Heart left ventricle (tissue), 16 donors: ENCODE results near the gene NSMF. TPM values are rescaled to one million over a fixed set of nuclear protein-coding genes. Genes with fewer than 3 reads are reported as not detected.
"Not testable (repeated sequence)": the region's sequence is repeated elsewhere in the genome, so short reads cannot be mapped to it uniquely, and the experiment has no call there.

Experiments
- ATAC-seq, 4 donors: fragments of 200-7000 bp; cut with Tn5 transposase; one replicate each; pipeline ENCODE4 v1.9.1; 2020 to 2022; ENCODE audit warnings: moderate library complexity in 4 of 4, mild to moderate bottlenecking in 3 of 4, moderate number of reproducible peaks in 1 of 4
- DNase-seq, 5 donors: peaks; one replicate each; pipeline ENCODE4 v3.0.0-alpha.2; 2020
- H3K27ac ChIP-seq, 12 donors: fragments of 200-600 bp; sonication (generic) in 4 of 12; one replicate each; pipeline versions ENCODE4 v1.5.0 to v1.8.0; 2016 to 2022; ENCODE audit warnings: mild to moderate bottlenecking in 2 of 12
- H3K27me3 ChIP-seq, 9 donors: fragments of 200-600 bp; sonication (generic) in 2 of 9; one replicate each; pipeline versions ENCODE4 v1.5.1 to v1.8.0; 2016 to 2022; ENCODE audit warnings: mild to moderate bottlenecking in 3 of 9
- H3K36me3 ChIP-seq, 9 donors: fragments of 200-600 bp; sonication (generic) in 2 of 9; one replicate each; pipeline versions ENCODE4 v1.5.0 to v1.8.0; 2018 to 2022; ENCODE audit warnings: mild to moderate bottlenecking in 2 of 9
- H3K4me1 ChIP-seq, 12 donors: fragments of 200-600 bp; sonication (generic) in 4 of 12; one replicate each; pipeline versions ENCODE4 v1.5.0 to v1.8.0; 2016 to 2022; ENCODE audit warnings: mild to moderate bottlenecking in 3 of 12
- H3K4me3 ChIP-seq, 12 donors: fragments of 200-600 bp; sonication (generic) in 4 of 12; one replicate each; pipeline versions ENCODE4 v1.5.0 to v1.8.0; 2017 to 2022; ENCODE audit warnings: mild to moderate bottlenecking in 9 of 12, moderate library complexity in 4 of 12
- H3K9me3 ChIP-seq, 12 donors: fragments of 200-600 bp; sonication (generic) in 4 of 12; one replicate each; pipeline versions ENCODE4 v1.5.0 to v1.8.0; 2016 to 2022; ENCODE audit warnings: mild to moderate bottlenecking in 1 of 12
- POLR2A ChIP-seq, 2 donors: fragments of 450-650 bp; IDR thresholded peaks; one replicate each; pipeline ENCODE4 v1.6.1; 2017; ENCODE audit warnings: antibody characterized with exemption in 2 of 2, mild to moderate bottlenecking in 2 of 2, moderate library complexity in 2 of 2
- WGBS, 4 donors: extraction: QIAGEN DNeasy Blood & Tissue Kit in 2 of 4; methylation state at CpG; one replicate each; pipeline versions ENCODE4 v1.1.5 to v1.1.7; 2013 to 2018; 5-methylcytosine and 5-hydroxymethylcytosine counted together
- intact Hi-C, 10 donors: fragments of 100-400 bp; cut with DNase I; formaldehyde crosslinking; loops; one replicate each; pipeline versions ENCODE4 v1.11.1 to v1.14.2; 2022
- polyA plus RNA-seq, 2 donors: library from polyadenylated mRNA; stranded (reverse); fragments of 200-250 nt; gene quantifications; one replicate each; pipeline ENCODE4 v1.2.3, GENCODE V29; 2013
- total RNA-seq, 9 donors: library from RNA; depleted of rRNA in 2 of 9; stranded (reverse); fragments of >200 nt in 2 of 9; fragmentation: NEBNext Ultra II Directional in 3 of 9; extraction: Animal tissue kit (Norgen Biotek cat#: 25700) in 3 of 9; gene quantifications; one replicate each; pipeline versions ENCODE4 v1.1.0 to v1.2.4, GENCODE V29; 2016 to 2023
- TF ChIP-seq, protein P1 (sequence below), 12 donors: fragments of 200-600 bp; sonication (generic) in 4 of 12; IDR thresholded peaks; one replicate each; pipeline versions ENCODE4 v1.5.0 to v1.8.0; 2018 to 2022; ENCODE audit warnings: antibody characterized with exemption in 12 of 12, mild to moderate bottlenecking in 5 of 12
- donor health status: ischemic (EF 13 %, LVEDD 7.1; RV severe dilation, severe dysfunction).
- donor health status: healthy with polysubstance abuse.
- donor health status: DM: no; HTN: yes; CAD: no.
- donor health status: DM: no; HTN: no; CAD: no.
- donor health status: ischemic (EF 25% LVEDD 6.9; RV normal size, moderate dysfunction).
- donor health status: ischemic (EF 25% LVEDD 5.7; RV mildly dilated, moderate dysfunction).
- donor health status: healthy.
- donor health status: DM: yes; HTN: yes; CAD: no.
- donor health status: ischemic (EF 35%, LVEDD 5.7; RV mildly dilated, moderate dysfunction).
- donor health status: nonischemic (EF 11% LVEDD 7.7; RV severe dilation, severe dysfunction).
- donor health status: DM: yes; HTN: yes; CAD: no.
- donor health status: PGD.
- donor health status: ischemic (EF 29% LVEDD 5.4; RV normal size, mild dysfunction).
- donor health status: nonischemic (EF 23%, LVEDD 6.1; RV moderate dilation, normal function).

Gene NSMF
- total and polyA plus RNA-seq, 11 donors, result 7.5 to 22.1 (median 13.4) TPM

DNA sequence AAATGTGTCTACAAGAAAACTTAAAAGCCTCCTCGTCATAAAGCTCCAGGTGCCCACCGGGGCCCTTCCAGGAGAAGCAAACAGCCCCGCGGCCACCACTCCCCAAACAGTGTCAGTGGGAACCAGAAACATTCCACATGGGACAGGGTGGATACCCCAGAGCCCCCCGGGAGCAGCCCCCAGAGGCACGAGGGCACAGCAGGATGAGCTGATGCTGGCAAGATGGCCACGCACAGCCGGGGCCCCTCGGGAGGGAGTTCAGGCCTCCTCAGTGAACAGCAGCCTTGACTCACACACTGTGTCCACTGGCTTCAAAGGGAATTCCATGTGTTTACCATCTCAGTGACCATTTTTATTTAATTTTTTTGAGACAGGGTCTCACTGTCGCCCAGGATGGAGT lies 46.7 kb downstream of the NSMF start:
- peak overlapping the region; percentile 64 to 95 (median 86) for H3K27ac ChIP-seq
- H3K9me3 ChIP-seq, result no peaks in the 10 kb centered on the region
- 71 to 84% (median 75%) methylated on average over 7 to 10 of the region's 10 CpGs for WGBS, 4 donors
- TF ChIP-seq POLR2A (IDR thresholded peaks at IDR 0.05), result no peak
- TF ChIP-seq, protein P1, sequence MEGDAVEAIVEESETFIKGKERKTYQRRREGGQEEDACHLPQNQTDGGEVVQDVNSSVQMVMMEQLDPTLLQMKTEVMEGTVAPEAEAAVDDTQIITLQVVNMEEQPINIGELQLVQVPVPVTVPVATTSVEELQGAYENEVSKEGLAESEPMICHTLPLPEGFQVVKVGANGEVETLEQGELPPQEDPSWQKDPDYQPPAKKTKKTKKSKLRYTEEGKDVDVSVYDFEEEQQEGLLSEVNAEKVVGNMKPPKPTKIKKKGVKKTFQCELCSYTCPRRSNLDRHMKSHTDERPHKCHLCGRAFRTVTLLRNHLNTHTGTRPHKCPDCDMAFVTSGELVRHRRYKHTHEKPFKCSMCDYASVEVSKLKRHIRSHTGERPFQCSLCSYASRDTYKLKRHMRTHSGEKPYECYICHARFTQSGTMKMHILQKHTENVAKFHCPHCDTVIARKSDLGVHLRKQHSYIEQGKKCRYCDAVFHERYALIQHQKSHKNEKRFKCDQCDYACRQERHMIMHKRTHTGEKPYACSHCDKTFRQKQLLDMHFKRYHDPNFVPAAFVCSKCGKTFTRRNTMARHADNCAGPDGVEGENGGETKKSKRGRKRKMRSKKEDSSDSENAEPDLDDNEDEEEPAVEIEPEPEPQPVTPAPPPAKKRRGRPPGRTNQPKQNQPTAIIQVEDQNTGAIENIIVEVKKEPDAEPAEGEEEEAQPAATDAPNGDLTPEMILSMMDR (IDR thresholded peaks at IDR 0.05), result no peak
- DNase-seq, result peak in 2 of 5 donors; percentile 24 to 51
- no peaks in the 10 kb centered on the region for H3K36me3 ChIP-seq
- no peak for ATAC-seq
- no peak overlapping the region for H3K4me3 ChIP-seq
- H3K4me1 ChIP-seq, result peaks cover 4 to 56% (median 26%) of the 10 kb centered on the region in 12 donors
- intact Hi-C loops, result no loop called here
- peaks cover 0 to 4% (median 0%) of the 10 kb centered on the region in 9 donors for H3K27me3 ChIP-seq

DNA sequence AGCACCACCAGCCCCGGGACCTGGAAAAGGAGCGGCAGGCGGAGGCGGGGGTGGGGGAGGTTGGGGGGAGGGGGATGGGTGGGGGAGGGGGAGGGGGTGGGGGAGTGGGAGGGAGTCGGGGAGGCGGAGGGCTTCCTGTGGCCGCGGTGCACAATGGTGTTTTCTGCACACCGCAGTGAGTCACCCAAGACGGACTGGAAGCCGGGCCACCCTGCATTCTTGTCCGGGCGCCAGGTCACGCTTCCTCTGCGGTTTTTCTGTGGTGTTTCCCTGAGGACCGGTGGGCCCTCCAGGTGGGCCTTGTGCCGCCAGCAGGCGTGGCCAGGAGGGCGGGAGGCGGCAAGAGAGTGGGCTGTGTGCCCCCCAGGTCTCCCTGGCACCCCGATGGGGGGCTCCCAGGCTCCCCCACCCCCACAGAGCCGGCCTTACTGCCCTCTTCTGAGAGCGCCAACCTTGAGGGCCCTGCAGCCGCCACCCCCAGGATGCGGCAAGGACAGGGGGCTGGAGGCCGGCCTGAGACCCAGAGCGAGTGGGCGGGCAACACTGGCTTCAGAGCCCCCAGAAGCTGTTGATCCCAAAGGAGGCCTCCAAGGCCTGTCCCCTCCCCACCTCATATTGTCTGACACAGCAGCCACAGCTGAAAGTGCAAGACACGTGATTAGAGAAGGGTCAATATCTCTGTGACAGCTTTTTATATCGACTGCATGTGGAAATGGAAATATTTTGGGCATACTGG lies 47.3 kb downstream of the NSMF start:
- Histone ChIP-seq H3K4me1 (peaks cover 4 to 63% (median 32%) of the 10 kb centered on the region in 12 donors), H3K27ac (peak overlapping the region; percentile 64 to 95 (median 86)), H3K36me3 (no peaks in the 10 kb centered on the region), H3K27me3 (peaks cover 0 to 8% (median 0%) of the 10 kb centered on the region in 9 donors), H3K9me3 (no peaks in the 10 kb centered on the region), H3K4me3 (peak overlapping the region in 9 of 12 donors; percentile 17 to 40 (median 31))
- WGBS, 4 donors, result 32 to 47% (median 39%) methylated on average over 26 to 30 of the region's 30 CpGs
- TF ChIP-seq, protein P1 (IDR thresholded peaks at IDR 0.05), result no peak
- peak in 1 of 2 donors; percentile 9 for TF ChIP-seq POLR2A (IDR thresholded peaks at IDR 0.05)
- DNase-seq, result peak; percentile 85 to 89 (median 86)
- intact Hi-C loops, result no loop called here
- ATAC-seq, result peak; percentile 46 to 80 (median 52)

DNA sequence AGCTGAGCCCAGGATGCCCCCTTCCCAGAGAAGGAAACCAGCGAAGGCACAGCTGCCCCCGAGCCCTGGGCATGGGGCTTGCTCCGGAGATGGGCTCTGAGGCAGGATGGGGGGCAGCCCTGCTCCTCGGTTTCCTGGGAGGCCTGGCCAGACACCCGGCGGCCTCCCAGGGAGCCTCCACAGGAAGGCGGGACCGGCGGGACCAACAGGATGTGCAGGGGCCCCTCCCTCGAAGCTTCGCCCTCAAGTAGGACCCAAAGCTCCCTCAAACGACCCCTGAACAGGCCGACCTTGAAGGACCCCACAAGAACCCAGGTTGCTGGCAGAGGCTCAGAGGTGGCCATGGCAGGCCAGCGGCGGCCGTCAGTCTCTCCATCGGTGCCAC lies 47.9 kb downstream of the NSMF start:
- TF ChIP-seq, protein P1 (IDR thresholded peaks at IDR 0.05), result no peak
- no peak for TF ChIP-seq POLR2A (IDR thresholded peaks at IDR 0.05)
- WGBS, 4 donors, result 50 to 61% (median 50%) methylated on average over 13 to 17 of the region's 17 CpGs; no CpG with 5 or more reads in 1 of the 4 donors
- Histone ChIP-seq H3K27ac (peak overlapping the region; percentile 16 to 87 (median 78)), H3K36me3 (no peaks in the 10 kb centered on the region), H3K27me3 (peaks cover 0 to 14% (median 0%) of the 10 kb centered on the region in 9 donors), H3K4me3 (peak overlapping the region in 9 of 12 donors; percentile 1 to 40 (median 31)), H3K4me1 (peaks cover 4 to 68% (median 37%) of the 10 kb centered on the region in 12 donors), H3K9me3 (no peaks in the 10 kb centered on the region)
- peak in 2 of 4 donors; percentile 2 to 44 for ATAC-seq
- DNase-seq, result peak in 2 of 5 donors; percentile 66 to 68
- intact Hi-C loops, result no loop called here

DNA sequence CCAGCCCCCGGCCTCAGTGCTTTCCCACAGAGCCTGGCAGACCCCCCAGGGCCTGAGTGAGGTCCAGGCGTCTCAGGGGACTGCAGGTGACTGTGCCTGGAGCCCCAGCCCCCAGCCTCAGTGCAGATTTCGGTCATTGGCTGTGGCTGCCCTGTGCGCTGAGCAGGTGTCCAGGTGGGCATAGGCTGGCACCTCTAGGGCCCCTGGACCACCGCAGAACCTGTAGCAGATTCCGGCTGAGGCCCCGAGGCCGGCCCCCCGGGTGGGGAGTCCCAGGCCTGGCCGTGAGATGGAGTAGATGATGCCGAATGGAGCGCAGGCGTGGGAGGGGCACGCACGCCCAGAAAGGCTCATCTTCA lies 48.3 kb downstream of the NSMF start:
- 67 to 100% (median 82%) methylated on average over 1 to 15 of the region's 15 CpGs for WGBS, 4 donors
- Histone ChIP-seq H3K4me3 (peak overlapping the region in 9 of 12 donors; percentile 1 to 40 (median 31)), H3K27ac (peak overlapping the region; percentile 16 to 87 (median 78)), H3K4me1 (peaks cover 4 to 72% (median 38%) of the 10 kb centered on the region in 12 donors), H3K36me3 (no peaks in the 10 kb centered on the region), H3K27me3 (peaks cover 0 to 15% (median 0%) of the 10 kb centered on the region in 9 donors), H3K9me3 (no peaks in the 10 kb centered on the region)
- ATAC-seq (no peak), DNase-seq (peak in 1 of 5 donors; percentile 50)
- intact Hi-C loops, result no loop called here
- TF ChIP-seq POLR2A (IDR thresholded peaks at IDR 0.05), result no peak
- TF ChIP-seq, protein P1 (IDR thresholded peaks at IDR 0.05), result no peak

DNA sequence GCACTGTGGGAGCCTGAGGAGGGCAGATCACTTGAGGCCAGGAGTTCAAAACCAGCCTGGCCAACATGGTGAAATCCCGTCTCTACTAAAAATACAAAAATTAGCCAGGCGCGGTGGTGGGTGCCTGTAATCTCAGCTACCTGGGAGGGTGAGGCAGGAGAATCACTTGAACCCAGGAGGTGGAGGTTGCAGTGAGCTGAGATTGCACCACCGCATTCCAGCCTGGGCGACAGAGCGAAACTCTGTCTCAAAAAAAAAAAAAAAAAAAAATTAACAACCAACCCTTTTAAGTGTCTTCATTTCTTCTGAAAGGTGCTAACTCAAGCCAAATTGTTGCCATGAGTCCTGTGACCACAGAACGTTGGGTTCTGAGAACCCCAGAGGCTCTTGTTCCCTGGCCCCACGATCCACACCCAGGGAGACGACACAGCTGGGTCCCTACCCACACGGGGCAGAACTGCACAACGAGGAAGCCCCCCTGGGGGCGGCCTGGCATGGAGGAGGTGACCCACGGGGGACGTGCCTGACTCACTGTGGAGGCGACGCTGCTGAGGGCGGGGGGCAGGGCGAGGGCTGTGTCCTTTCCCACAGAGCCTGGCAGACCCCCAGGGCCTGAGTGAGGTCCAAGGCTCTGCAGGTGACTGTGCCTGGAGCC lies 48.8 kb downstream of the NSMF start:
- intact Hi-C loops, H3K4me3 ChIP-seq: not testable (repeated sequence)
- 79 to 85% (median 84%) methylated on average over 18 of the region's 18 CpGs for WGBS, 4 donors

More for the DNA sequence above, 48.8 kb downstream of the NSMF start:
- Histone ChIP-seq H3K4me1 (peaks cover 4 to 72% (median 38%) of the 10 kb centered on the region in 12 donors), H3K27me3 (peaks cover 0 to 15% (median 0%) of the 10 kb centered on the region in 9 donors), H3K27ac (peak overlapping the region; percentile 16 to 87 (median 78))
- H3K9me3 ChIP-seq, H3K36me3 ChIP-seq, ATAC-seq: not testable (repeated sequence)
- peak in 2 of 5 donors; percentile 24 to 62 for DNase-seq
